ENCODE data around the gene MAP7D1.
A peak's percentile ranks its signal among the peaks of the same experiment; 100 is the strongest.
"Not testable (repeated sequence)": the region's sequence is repeated elsewhere in the genome, so short reads cannot be mapped to it uniquely, and the experiment has no call there.

Gene MAP7D1

GRCh38 chr1:36151134-36151844 is 4.7 kb upstream of the MAP7D1 start:
- no peak for FAIRE-seq
- no peak for DNase-seq (ENCODE audit: low spot score)

GRCh38 chr1:36151845-36152203 is 4.1 kb upstream of the MAP7D1 start:
- DNase-seq (ENCODE audit: low spot score) (no peak), FAIRE-seq (no peak)

GRCh38 chr1:36153476-36153875 is 2.5 kb upstream of the MAP7D1 start:
- FAIRE-seq (no peak), DNase-seq (ENCODE audit: low spot score) (no peak)

- DNase-seq (ENCODE audit: low spot score) (no peak), FAIRE-seq (no peak)
Observed at GRCh38 chr1:36154335-36154734, 1.6 kb upstream of the MAP7D1 start.

GRCh38 chr1:36154765-36155407 is 1.1 kb upstream of the MAP7D1 start:
- FAIRE-seq (no peak), DNase-seq (ENCODE audit: low spot score) (no peak)

- FAIRE-seq, result no peak
- DNase-seq (ENCODE audit: low spot score), result peak; percentile 73
Observed at GRCh38 chr1:36156329-36157114, 562 bp downstream of the MAP7D1 start.

- DNase-seq (ENCODE audit: low spot score) (no peak), FAIRE-seq (no peak)
Observed at GRCh38 chr1:36157115-36157903, 1.3 kb downstream of the MAP7D1 start.

GRCh38 chr1:36157973-36158826 is 2.2 kb downstream of the MAP7D1 start:
- DNase-seq (ENCODE audit: low spot score), result no peak
- FAIRE-seq, result no peak

GRCh38 chr1:36158827-36159252 is 2.9 kb downstream of the MAP7D1 start:
- FAIRE-seq, result not testable (repeated sequence)

GRCh38 chr1:36159614-36160387 is 3.8 kb downstream of the MAP7D1 start:
- DNase-seq (ENCODE audit: low spot score), result no peak
- FAIRE-seq, result peak; percentile 53

More at GRCh38 chr1:36158827-36159252, 2.9 kb downstream of the MAP7D1 start:
- not testable (repeated sequence) for DNase-seq (ENCODE audit: low spot score)

GRCh38 chr1:36160388-36160948 is 4.5 kb downstream of the MAP7D1 start:
- DNase-seq (ENCODE audit: low spot score) (no peak), FAIRE-seq (no peak)

- peak; percentile 81 for DNase-seq (ENCODE audit: low spot score)
Observed at GRCh38 chr1:36160949-36161485, 5.1 kb downstream of the MAP7D1 start.

GRCh38 chr1:36161641-36162531 is 5.9 kb downstream of the MAP7D1 start:
- DNase-seq (ENCODE audit: low spot score) (peak; percentile 36), FAIRE-seq (no peak)

More at GRCh38 chr1:36160949-36161485, 5.1 kb downstream of the MAP7D1 start:
- no peak for FAIRE-seq

- DNase-seq (ENCODE audit: low spot score) (no peak), FAIRE-seq (no peak)
Observed at GRCh38 chr1:36162680-36163239, 6.8 kb downstream of the MAP7D1 start.

- DNase-seq (ENCODE audit: low spot score) (no peak), FAIRE-seq (no peak)
Observed at GRCh38 chr1:36163426-36163825, 7.5 kb downstream of the MAP7D1 start.

- DNase-seq (ENCODE audit: low spot score), result no peak
- no peak for FAIRE-seq
Observed at GRCh38 chr1:36164361-36164760, 8.4 kb downstream of the MAP7D1 start.

GRCh38 chr1:36165145-36165544 is 9.2 kb downstream of the MAP7D1 start:
- no peak for DNase-seq (ENCODE audit: low spot score)
- no peak for FAIRE-seq

GRCh38 chr1:36166136-36166535 is 10.2 kb downstream of the MAP7D1 start:
- FAIRE-seq, result no peak

More at GRCh38 chr1:36166136-36166535, 10.2 kb downstream of the MAP7D1 start:
- DNase-seq (ENCODE audit: low spot score), result no peak
